ENCODE data around the gene GSTM3. TPM values are rescaled to one million over a fixed set of nuclear protein-coding genes. Genes with fewer than 3 reads are reported as not detected.

The GSTM3 gene
- total RNA-seq, 6 experiments from 2014 or later = 1.2 to 19.2 (median 10.6) TPM

DNA sequence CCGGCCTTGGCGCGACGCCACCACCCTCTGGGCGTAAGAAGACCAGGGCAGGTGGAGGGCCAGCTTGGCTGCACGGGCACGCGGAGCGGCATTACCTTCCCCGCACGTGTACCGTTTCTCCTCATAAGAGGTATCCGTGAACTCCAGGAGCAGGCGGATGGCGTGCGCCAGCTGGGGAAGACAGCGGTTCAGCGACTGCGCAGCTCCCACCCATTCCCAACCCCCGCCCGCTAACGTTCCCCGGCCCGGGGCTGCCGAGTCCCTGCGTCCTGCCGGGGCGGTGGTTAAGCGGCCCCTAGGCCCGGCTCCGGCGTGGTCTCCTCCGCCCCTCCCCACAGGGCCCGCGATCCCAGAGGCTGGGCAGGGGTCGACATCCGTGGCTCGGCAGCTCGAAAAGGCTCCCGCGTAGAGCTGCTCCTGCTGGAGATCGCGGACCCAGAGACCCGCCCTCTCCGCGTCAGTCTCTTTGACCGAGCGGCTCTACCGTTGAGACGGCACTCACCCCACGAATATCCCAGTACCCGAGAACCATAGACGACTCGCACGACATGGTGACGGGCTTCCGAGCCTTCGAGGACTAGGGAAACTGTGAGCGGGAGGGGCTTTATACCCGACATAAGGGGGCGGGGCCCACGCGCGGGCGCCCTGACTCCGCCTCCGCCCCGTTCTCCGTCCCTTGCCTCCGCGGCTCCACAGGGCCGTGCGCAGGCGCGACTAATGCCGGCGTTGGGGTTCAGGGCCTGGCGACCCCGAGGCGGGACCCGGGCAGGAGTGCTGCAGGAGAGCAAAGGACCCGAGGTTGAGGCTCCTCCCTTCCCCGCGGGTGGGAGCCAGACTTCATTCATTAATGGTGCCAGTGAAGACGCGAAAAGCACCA is 862 bp downstream of the GSTM3 start:
- ATAC-seq (peak; percentile 98 to 99 (median 98)), DNase-seq (peak; percentile 78 to 82 (median 79))
- Histone ChIP-seq H3K4me3 (peak overlapping the region; percentile 54 to 59 (median 59)), H3K4me1 (peaks cover 0 to 11% (median 2%) of the 10 kb centered on the region in 4 donors), H3K27me3 (no peaks in the 10 kb centered on the region), H3K36me3 (no peaks in the 10 kb centered on the region), H3K27ac (peak overlapping the region in 1 of 3 donors; percentile 36), H3K9me3 (no peaks in the 10 kb centered on the region)
- intact Hi-C loops (cut with DNase I) = no loop called here
- TF ChIP-seq, protein P1, sequence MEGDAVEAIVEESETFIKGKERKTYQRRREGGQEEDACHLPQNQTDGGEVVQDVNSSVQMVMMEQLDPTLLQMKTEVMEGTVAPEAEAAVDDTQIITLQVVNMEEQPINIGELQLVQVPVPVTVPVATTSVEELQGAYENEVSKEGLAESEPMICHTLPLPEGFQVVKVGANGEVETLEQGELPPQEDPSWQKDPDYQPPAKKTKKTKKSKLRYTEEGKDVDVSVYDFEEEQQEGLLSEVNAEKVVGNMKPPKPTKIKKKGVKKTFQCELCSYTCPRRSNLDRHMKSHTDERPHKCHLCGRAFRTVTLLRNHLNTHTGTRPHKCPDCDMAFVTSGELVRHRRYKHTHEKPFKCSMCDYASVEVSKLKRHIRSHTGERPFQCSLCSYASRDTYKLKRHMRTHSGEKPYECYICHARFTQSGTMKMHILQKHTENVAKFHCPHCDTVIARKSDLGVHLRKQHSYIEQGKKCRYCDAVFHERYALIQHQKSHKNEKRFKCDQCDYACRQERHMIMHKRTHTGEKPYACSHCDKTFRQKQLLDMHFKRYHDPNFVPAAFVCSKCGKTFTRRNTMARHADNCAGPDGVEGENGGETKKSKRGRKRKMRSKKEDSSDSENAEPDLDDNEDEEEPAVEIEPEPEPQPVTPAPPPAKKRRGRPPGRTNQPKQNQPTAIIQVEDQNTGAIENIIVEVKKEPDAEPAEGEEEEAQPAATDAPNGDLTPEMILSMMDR (IDR thresholded peaks at IDR 0.05) = no peak
- peak; percentile 78 for TF ChIP-seq POLR2A (IDR thresholded peaks at IDR 0.05)
- WGBS (ENCODE audit: insufficient coverage, low coverage, low lambda C conversion rate, missing lambda C conversion rate) = under 1% methylated on average over 37 of the region's 86 CpGs

- H3K4me3 ChIP-seq = no peak overlapping the region
- no peak overlapping the region for H3K27ac ChIP-seq
- no peaks in the 10 kb centered on the region for H3K36me3 ChIP-seq
- DNase-seq = no peak
- ATAC-seq = no peak
- TF ChIP-seq, protein P1 (IDR thresholded peaks at IDR 0.05) = no peak
- no peak for TF ChIP-seq POLR2A (IDR thresholded peaks at IDR 0.05)
- no peaks in the 10 kb centered on the region for H3K9me3 ChIP-seq
- intact Hi-C loops (cut with DNase I) = no loop called here
- no peaks in the 10 kb centered on the region for H3K27me3 ChIP-seq
- H3K4me1 ChIP-seq = no peaks in the 10 kb centered on the region
- 86% methylated on average over 1 of the region's 4 CpGs for WGBS (ENCODE audit: insufficient coverage, low coverage, low lambda C conversion rate, missing lambda C conversion rate)
Measured at GRCh38 chr1:109733236-109733870, 7.5 kb downstream of the GSTM3 start.

DNA sequence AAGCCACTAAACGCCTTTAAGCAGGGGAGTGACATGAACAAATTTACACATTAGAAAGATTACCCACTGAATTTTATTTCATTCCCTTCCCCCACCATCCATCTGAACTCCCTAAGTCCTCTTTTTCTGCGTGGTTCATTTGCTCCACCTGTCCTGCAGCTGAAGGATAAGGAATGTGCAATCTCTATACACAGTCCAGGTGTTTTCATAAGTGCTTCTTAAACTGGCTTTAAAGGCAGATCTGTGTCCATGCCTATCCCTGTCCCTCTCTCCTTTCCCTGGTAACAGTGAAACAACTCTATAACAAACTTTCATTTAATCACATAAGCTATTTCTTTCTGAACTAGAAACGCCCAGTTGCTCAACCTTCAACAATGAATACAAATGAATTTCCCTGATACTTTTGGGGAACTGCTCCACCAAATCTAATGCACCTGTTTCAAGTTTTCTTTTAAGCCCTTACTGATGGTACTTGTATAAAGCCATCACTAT is 8.4 kb downstream of the GSTM3 start:
- intact Hi-C loops (cut with DNase I) = no loop called here
- no peaks in the 10 kb centered on the region for H3K9me3 ChIP-seq
- H3K4me1 ChIP-seq = no peaks in the 10 kb centered on the region
- TF ChIP-seq, protein P1 (IDR thresholded peaks at IDR 0.05) = no peak
- no peak for TF ChIP-seq POLR2A (IDR thresholded peaks at IDR 0.05)
- WGBS (ENCODE audit: insufficient coverage, low coverage, low lambda C conversion rate, missing lambda C conversion rate) = 65% methylated on average over 3 of the region's 3 CpGs
- no peaks in the 10 kb centered on the region for H3K36me3 ChIP-seq
- H3K4me3 ChIP-seq = no peak overlapping the region
- H3K27ac ChIP-seq = no peak overlapping the region
- H3K27me3 ChIP-seq = no peaks in the 10 kb centered on the region
- DNase-seq (no peak), ATAC-seq (no peak)

DNA sequence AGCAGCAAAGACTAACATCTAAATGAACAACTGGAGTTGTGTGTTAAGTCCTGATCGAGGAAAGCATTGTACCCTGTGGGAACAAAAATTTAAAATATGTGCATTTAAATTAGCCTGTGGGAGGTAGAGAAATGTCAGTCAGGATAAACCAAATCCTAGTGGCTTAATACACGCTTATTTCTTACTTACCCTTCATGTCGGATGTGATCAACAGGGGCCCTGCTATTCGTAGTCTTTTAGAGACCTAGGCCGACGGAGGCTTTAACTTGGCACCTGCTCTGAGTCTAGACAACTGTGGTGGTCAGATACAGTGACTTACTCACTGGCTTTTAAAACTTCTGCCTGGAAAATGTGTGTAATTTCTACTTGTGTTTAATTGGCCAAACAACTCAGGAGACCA is 10.2 kb downstream of the GSTM3 start:
- intact Hi-C loops (cut with DNase I) = no loop called here
- ATAC-seq (no peak), DNase-seq (no peak)
- H3K4me3 ChIP-seq = no peak overlapping the region
- H3K27me3 ChIP-seq = no peaks in the 10 kb centered on the region
- no peaks in the 10 kb centered on the region for H3K9me3 ChIP-seq
- H3K4me1 ChIP-seq = no peaks in the 10 kb centered on the region
- H3K27ac ChIP-seq = no peak overlapping the region
- 89% methylated on average over 6 of the region's 6 CpGs for WGBS (ENCODE audit: insufficient coverage, low coverage, low lambda C conversion rate, missing lambda C conversion rate)
- H3K36me3 ChIP-seq = no peaks in the 10 kb centered on the region
- TF ChIP-seq, protein P1 (IDR thresholded peaks at IDR 0.05) = no peak
- TF ChIP-seq POLR2A (IDR thresholded peaks at IDR 0.05) = no peak
